Rectal smooth muscle tissue (tissue), 1 donor: ENCODE measurements around the gene DNAJC16.
A peak's percentile ranks its signal among the peaks of the same experiment; 100 is the strongest.
"Not testable (repeated sequence)": the region's sequence is repeated elsewhere in the genome, so short reads cannot be mapped to it uniquely, and the experiment has no call there.

Experiments
- H3K27ac ChIP-seq: one replicate; pipeline ENCODE4 v1.7.0; 2013; ENCODE audit warnings: low read depth, low read length, inconsistent platforms
- H3K27me3 ChIP-seq: one replicate; pipeline ENCODE4 v1.7.0; 2013; ENCODE audit warnings: low read length; ENCODE audit not compliant: control insufficient read depth, insufficient read depth
- H3K36me3 ChIP-seq: one replicate; pipeline ENCODE4 v1.7.0; 2013; ENCODE audit warnings: low read length; ENCODE audit not compliant: control insufficient read depth, insufficient read depth
- H3K4me1 ChIP-seq: one replicate; pipeline ENCODE4 v1.7.0; 2013; ENCODE audit warnings: low read length; ENCODE audit not compliant: control insufficient read depth, insufficient read depth
- H3K4me3 ChIP-seq: one replicate; pipeline ENCODE4 v1.7.0; 2013; ENCODE audit warnings: low read length
- H3K9ac ChIP-seq: one replicate; pipeline ENCODE4 v1.7.0; 2013; ENCODE audit warnings: low read length

The DNAJC16 gene

GRCh38 chr1:15510611-15511405 lies 15.8 kb upstream of the DNAJC16 start:
- no peak overlapping the region for H3K4me3 ChIP-seq
- peaks cover 5% of the 10 kb centered on the region for H3K36me3 ChIP-seq
- no peaks in the 10 kb centered on the region for H3K4me1 ChIP-seq
- no peaks in the 10 kb centered on the region for H3K27me3 ChIP-seq
- no peak overlapping the region for H3K27ac ChIP-seq
- no peak overlapping the region for H3K9ac ChIP-seq

GRCh38 chr1:15513192-15513591 lies 13.5 kb upstream of the DNAJC16 start:
- Histone ChIP-seq H3K27me3 (no peaks in the 10 kb centered on the region), H3K4me1 (no peaks in the 10 kb centered on the region), H3K36me3 (peaks cover 11% of the 10 kb centered on the region), H3K27ac (no peak overlapping the region), H3K4me3 (no peak overlapping the region), H3K9ac (no peak overlapping the region)

DNA sequence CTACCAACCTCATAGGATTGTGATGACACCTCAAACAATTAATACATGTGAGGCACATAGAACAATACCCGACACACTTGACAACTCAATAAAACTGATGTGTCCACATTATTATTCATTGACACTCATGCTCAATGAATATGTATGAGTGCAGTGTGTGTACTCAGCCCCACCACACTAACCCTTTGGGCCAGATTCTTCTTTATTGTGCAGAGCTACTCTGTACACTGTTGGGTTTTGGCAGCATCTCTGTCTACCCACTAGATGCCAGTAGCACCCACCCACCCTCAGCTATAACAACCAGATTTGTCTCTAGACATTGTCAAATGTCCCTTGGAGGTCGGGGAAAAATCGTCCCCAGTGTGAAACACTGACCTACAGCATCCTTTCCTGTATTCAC lies 12.7 kb upstream of the DNAJC16 start:
- H3K9ac ChIP-seq = no peak overlapping the region
- H3K4me3 ChIP-seq = no peak overlapping the region
- H3K36me3 ChIP-seq = peaks cover 11% of the 10 kb centered on the region
- no peaks in the 10 kb centered on the region for H3K27me3 ChIP-seq
- no peak overlapping the region for H3K27ac ChIP-seq
- no peaks in the 10 kb centered on the region for H3K4me1 ChIP-seq

- H3K4me3 ChIP-seq, H3K9ac ChIP-seq, H3K27me3 ChIP-seq, H3K4me1 ChIP-seq, H3K27ac ChIP-seq: not testable (repeated sequence)
- peaks cover 11% of the 10 kb centered on the region for H3K36me3 ChIP-seq
These were observed 12.1 kb upstream of the DNAJC16 start for GRCh38 chr1:15514557-15514956.

DNA sequence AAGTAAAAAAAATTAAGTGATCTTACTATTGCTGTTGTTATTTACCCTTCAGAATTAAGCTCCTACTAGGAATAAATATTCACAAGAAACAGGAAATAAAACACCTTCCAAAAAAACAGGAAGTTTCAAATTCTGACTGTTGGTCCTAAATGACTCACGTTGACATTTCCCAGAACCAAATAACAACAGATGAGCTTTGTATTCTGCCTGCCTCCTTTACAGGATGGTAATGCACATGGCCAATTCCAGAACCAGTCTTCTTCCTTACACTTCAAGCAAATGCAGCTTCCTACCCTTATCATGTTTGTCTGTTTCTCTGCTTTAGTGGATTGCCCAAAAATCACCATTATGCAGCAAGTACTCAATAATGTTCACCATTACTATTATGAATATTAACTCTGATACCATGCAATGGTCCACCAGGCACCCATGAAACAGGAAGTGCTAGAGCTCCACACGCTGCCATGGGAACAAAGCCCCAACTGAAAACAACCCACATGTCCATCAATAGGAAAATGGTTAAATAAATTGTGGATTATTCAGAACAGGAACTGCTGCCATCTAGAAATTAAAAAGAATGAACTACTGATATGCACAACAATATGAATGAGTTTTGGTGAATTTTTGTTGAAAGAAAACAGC lies 11.5 kb upstream of the DNAJC16 start:
- Histone ChIP-seq H3K27ac (no peak overlapping the region), H3K27me3 (no peaks in the 10 kb centered on the region), H3K36me3 (peaks cover 11% of the 10 kb centered on the region), H3K9ac (no peak overlapping the region), H3K4me1 (no peaks in the 10 kb centered on the region), H3K4me3 (no peak overlapping the region)

DNA sequence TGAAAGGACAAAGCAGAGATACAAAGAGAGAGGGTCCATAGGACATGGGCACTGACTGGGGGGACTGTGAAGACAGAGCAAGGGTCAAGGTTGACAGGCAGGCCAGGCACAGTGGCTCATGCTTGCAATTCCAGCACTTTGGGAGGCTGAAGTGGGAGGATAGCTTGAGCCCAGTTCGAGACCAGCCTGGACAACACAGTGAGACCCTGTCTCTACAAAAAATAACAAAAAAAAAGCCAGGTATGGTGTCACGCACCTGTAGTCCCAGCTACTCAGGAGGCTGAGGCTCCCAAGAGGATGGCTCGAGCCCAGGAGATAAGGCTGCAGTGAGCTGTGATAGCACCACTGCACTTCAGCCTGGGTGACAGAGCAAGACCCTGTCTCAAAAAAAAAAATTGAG lies 7.0 kb upstream of the DNAJC16 start:
- H3K27ac ChIP-seq = no peak overlapping the region
- peaks cover 4% of the 10 kb centered on the region for H3K4me1 ChIP-seq
- H3K27me3 ChIP-seq = no peaks in the 10 kb centered on the region
- H3K36me3 ChIP-seq = peaks cover 11% of the 10 kb centered on the region
- H3K9ac ChIP-seq = no peak overlapping the region
- H3K4me3 ChIP-seq = no peak overlapping the region

DNA sequence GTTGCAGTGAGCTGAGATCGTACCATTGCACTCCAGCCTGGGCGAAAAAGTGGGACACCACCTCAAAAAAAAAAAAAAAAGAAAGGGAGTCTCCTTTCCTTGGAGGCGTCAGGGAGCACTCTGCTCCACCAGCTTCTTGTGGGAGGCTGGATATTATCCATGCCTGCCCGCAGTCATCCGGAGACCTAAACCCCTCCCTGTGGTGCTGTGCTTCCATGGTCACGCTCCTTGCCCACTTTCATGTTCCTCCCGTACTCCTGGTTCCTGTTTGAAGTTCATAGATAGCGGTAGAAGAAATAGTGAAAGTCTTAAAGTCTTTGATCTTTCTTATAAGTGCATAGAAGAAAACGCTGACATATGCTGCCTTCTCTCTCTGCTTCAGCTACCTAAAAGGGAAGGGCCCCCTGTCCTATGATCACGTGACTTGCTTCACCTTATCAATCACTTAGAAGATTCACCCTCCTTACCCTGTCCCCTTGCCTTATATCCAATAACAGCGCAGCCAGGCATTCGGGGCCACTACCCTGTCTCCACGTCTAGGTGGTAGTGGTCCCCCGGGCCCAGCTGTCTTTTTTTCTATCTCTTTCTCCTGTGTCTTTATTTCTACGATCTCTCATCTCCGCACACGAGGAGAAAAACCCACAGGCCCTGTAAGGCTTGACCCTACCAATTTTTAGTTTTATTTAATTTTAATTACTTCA lies 5.3 kb upstream of the DNAJC16 start:
- H3K4me3 ChIP-seq, H3K27ac ChIP-seq, H3K27me3 ChIP-seq, H3K36me3 ChIP-seq, H3K9ac ChIP-seq: not testable (repeated sequence)
- peaks cover 14% of the 10 kb centered on the region for H3K4me1 ChIP-seq

DNA sequence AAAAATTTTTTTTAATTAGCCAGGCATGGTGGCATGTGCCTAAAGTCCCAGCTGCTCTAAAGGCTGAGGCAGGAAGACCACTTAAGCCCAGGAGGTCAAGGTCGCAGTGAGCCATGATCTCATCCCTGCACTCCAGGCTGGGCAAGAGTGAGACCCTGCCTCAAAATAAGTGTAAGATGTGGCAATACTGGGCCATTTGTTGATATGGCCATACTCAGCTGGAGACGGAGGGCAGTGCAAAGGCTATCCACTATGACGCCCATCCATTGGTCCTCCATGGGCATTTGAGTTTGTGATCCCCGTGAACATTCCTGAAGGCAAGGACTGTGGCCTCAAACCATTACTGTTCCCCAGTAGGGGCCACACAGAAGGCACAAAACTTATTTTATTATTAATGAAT lies 4.1 kb upstream of the DNAJC16 start:
- Histone ChIP-seq H3K4me3 (no peak overlapping the region), H3K36me3 (peaks cover under 1% of the 10 kb centered on the region), H3K4me1 (peaks cover 18% of the 10 kb centered on the region), H3K9ac (no peak overlapping the region), H3K27me3 (no peaks in the 10 kb centered on the region), H3K27ac (no peak overlapping the region)

DNA sequence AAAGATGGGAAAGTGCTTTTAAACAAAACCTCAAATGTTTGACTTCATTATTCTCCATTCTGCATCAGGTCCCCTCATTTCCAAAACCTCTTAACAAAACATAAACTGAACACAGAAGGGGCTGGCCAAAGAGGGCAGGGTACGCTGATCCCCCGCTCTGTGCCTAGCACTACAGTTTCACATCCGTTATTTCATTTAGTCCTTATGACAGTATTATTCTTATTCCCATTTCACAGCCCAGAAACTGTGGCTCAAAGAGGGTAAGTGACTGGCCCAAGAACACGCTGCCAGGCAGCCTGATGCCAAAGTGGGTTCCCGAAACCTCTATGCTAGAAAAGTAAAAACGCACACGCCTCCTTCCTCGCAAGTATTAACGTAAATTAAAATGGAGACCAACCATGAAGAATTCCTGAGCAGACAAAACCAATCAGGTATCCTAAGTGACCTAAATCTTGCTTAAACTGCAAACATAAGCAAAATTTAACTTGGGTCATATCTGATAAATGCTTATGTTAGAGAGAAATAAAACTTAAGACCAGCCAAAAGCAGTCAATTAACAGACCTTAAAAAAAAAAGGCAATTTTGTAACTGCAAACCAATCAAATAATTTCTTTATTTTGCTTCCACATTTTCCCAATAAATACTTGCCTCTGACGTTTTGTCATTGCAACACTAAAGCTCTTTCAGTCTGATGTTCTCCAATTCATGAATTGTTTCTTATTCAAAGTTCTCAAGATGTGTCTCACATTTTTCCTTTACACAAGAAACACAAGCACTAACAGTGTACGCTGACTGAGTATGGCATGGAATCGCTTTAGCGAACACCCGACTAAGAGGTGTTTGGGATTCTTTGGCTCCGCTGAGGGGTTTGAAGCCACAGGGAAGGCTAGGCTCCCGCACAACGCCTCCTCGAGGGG lies 3.3 kb upstream of the DNAJC16 start:
- no peaks in the 10 kb centered on the region for H3K27me3 ChIP-seq
- peak overlapping the region; percentile 86 for H3K27ac ChIP-seq
- peaks cover 22% of the 10 kb centered on the region for H3K4me1 ChIP-seq
- peak overlapping the region; percentile 91 for H3K4me3 ChIP-seq
- H3K9ac ChIP-seq = peak overlapping the region; percentile 77
- no peaks in the 10 kb centered on the region for H3K36me3 ChIP-seq

DNA sequence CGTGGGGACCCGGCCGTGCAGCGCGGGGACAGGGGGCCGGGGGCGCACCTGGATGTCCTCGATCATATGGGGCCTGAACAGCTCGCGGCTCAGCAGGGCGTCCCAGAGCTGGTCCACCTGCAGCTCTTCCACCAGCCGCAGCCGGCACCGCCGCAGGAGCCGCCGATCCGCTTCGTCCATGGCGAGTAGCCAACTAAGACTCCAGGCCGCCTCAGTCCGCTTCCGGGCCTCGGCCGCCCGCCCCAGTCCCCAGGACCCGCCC lies 2.7 kb upstream of the DNAJC16 start, which contains the start of gene CASP9:
Gene CASP9, minus strand, starts transcription at position 195 of the 262 bp plus-strand sequence. Its CDS starts 15 bp downstream, at position 180.
- H3K4me1 ChIP-seq = peaks cover 22% of the 10 kb centered on the region
- H3K9ac ChIP-seq = peak within 1 kb of the TSS; percentile 77
- H3K36me3 ChIP-seq = no peaks in the 10 kb centered on the region
- peak within 1 kb of the TSS; percentile 100 for H3K27ac ChIP-seq
- H3K27me3 ChIP-seq = no peaks in the 10 kb centered on the region
- peak within 1 kb of the TSS; percentile 91 for H3K4me3 ChIP-seq

DNA sequence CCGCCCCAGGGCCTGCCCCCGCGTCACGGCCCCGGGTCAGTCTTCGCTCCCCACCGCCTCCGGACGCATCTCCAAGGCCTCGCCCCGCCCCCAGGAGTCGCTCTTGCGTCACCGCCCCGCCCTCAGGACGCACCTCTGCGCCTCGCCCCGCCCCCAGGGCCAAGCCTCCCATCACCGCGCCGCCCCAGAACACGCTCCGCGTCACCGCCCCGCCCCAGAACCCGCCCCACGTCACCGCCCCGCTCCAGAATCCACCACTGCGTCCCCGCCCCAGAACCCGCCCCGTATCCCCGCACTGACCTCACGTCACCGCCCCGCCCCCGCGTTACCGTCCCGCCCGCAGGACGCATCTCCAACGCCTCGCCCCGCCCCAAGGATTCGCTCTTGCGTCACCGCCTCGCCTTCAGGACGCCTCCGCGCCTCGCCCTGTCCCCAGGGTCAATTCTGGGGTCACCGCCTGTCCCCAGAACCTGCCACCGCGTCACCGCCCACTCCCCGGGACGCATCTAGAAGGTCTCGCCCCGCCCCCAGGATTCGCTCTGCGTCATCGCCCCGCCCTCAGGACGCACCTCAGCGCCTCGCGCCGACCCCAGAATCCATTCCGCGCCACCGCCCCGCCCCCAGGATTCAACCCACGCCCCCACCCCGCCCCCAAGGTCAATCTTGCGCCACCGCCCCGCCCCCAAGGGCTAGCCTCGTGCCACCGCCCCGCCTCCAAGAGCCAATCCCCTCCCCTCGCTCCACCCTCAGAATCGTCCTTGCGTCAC lies 2.2 kb upstream of the DNAJC16 start:
- no peak overlapping the region for H3K9ac ChIP-seq
- H3K4me1 ChIP-seq = peaks cover 22% of the 10 kb centered on the region

More for the DNA sequence above, 2.2 kb upstream of the DNAJC16 start:
- H3K27ac ChIP-seq = peak overlapping the region; percentile 100
- H3K4me3 ChIP-seq = peak overlapping the region; percentile 74
- no peaks in the 10 kb centered on the region for H3K36me3 ChIP-seq
- H3K27me3 ChIP-seq = no peaks in the 10 kb centered on the region
